Tibial nerve (tissue), 4 donors: Measurements from ENCODE around the gene CLDN1.

ENCODE experiments used
- EP300 ChIP-seq, 2 donors: sonication (generic); formaldehyde crosslinking; IDR thresholded peaks; one replicate each; pipeline ENCODE4 v1.6.1; 2017; ENCODE audit warnings: antibody characterized with exemption in 2 of 2, mild to moderate bottlenecking in 1 of 2
- POLR2A ChIP-seq, 2 donors: fragments of 450-650 bp; IDR thresholded peaks; one replicate each; pipeline ENCODE4 v1.6.1; 2017; ENCODE audit warnings: antibody characterized with exemption in 2 of 2, mild to moderate bottlenecking in 2 of 2, moderate library complexity in 2 of 2
- TF ChIP-seq, protein P1 (sequence below), 5 experiments: fragments of 200-600 bp in 3 of 5; fragments of 450-650 bp in 2 of 5; sonication (generic) in 3 of 5; IDR thresholded peaks; one replicate each; pipeline ENCODE4 v1.5.1; 2016 to 2019; ENCODE audit warnings: antibody characterized with exemption in 5 of 5, mild to moderate bottlenecking in 3 of 5, moderate library complexity in 2 of 5

DNA sequence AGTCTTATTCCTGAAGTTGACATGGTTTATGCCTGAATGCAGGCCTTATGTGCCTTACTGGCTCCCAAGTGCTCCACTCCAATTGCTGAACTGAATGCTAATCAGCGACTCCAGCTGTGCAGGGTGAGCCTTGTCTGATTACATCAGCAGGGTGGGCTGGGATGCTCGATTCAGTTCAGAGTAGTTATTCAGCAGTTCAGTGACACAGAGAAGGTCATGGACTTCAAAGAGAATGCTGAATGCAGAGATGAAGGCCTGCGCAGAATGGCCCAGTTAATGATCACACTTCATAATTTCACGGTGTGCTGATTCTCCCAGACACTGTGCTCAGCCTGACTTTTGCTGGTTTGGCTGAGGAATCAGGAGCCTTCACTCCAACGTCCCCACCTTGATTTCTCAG, 63.6 kb downstream of the CLDN1 start:
- TF ChIP-seq, protein P1, sequence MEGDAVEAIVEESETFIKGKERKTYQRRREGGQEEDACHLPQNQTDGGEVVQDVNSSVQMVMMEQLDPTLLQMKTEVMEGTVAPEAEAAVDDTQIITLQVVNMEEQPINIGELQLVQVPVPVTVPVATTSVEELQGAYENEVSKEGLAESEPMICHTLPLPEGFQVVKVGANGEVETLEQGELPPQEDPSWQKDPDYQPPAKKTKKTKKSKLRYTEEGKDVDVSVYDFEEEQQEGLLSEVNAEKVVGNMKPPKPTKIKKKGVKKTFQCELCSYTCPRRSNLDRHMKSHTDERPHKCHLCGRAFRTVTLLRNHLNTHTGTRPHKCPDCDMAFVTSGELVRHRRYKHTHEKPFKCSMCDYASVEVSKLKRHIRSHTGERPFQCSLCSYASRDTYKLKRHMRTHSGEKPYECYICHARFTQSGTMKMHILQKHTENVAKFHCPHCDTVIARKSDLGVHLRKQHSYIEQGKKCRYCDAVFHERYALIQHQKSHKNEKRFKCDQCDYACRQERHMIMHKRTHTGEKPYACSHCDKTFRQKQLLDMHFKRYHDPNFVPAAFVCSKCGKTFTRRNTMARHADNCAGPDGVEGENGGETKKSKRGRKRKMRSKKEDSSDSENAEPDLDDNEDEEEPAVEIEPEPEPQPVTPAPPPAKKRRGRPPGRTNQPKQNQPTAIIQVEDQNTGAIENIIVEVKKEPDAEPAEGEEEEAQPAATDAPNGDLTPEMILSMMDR (IDR thresholded peaks at IDR 0.05): no peak
- no peak for TF ChIP-seq POLR2A (IDR thresholded peaks at IDR 0.05)
- no peak for TF ChIP-seq EP300 (IDR thresholded peaks at IDR 0.05)
